ENCODE results near the gene SLC17A9. TPM values are rescaled to one million over a fixed set of nuclear protein-coding genes. Genes with fewer than 3 reads are reported as not detected.

SLC17A9 gene
- total RNA-seq, 1 donor from 2014 or later: 19.5 TPM

DNA sequence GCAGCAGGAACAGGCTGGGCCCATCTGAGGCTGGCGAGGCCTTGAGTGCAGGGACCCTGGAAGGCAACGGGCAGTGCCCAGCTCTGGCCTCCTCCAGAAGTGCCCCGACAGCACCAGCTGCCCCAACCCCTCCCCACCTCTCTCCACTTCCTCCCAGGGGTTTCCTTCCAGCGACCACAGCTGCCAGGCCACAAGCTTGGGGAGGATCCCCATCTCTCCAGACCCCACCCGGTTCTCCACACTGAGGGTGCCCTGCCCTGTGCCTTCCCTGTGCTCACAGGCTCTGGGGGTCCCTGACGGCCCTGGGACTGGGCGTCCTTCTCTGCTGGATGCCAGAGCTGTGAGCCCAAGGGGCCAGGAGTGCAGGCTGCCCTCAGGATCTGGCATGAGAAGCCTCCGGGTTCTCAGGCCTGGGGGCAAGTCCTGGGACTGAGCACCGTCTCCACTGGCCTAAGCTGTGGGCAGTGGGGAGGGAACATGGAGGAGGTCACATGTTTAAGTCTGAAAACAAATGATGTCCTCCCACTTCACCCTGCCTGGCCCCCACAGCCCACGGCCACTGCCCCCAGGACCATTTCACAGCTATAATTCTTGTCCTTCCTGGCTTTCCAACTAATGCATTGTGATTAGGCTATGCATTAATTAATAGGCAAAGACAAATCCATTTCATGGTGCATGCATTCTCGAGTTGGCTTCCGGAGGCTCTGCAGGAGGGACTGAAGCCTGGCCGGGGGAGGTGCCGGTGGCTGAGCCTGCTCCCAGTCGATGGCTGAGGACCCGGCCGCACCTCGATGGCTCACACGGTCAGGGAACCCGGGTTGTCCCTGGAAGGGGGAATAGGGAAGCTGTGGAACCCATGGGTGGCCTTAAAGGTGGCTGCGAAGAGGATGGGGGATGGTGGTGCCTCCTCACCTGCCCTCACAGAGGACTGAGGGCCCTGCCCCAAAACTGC lies 29.9 kb downstream of the SLC17A9 start:
- TF ChIP-seq, protein P1, sequence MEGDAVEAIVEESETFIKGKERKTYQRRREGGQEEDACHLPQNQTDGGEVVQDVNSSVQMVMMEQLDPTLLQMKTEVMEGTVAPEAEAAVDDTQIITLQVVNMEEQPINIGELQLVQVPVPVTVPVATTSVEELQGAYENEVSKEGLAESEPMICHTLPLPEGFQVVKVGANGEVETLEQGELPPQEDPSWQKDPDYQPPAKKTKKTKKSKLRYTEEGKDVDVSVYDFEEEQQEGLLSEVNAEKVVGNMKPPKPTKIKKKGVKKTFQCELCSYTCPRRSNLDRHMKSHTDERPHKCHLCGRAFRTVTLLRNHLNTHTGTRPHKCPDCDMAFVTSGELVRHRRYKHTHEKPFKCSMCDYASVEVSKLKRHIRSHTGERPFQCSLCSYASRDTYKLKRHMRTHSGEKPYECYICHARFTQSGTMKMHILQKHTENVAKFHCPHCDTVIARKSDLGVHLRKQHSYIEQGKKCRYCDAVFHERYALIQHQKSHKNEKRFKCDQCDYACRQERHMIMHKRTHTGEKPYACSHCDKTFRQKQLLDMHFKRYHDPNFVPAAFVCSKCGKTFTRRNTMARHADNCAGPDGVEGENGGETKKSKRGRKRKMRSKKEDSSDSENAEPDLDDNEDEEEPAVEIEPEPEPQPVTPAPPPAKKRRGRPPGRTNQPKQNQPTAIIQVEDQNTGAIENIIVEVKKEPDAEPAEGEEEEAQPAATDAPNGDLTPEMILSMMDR (conservative IDR thresholded peaks at IDR 0.05; ENCODE audit: low read depth, low read length): no peak
- no peak for DNase-seq (ENCODE audit: low read depth)
- H3K4me3 ChIP-seq (ENCODE audit: low read depth, low read length): no peak overlapping the region

DNA sequence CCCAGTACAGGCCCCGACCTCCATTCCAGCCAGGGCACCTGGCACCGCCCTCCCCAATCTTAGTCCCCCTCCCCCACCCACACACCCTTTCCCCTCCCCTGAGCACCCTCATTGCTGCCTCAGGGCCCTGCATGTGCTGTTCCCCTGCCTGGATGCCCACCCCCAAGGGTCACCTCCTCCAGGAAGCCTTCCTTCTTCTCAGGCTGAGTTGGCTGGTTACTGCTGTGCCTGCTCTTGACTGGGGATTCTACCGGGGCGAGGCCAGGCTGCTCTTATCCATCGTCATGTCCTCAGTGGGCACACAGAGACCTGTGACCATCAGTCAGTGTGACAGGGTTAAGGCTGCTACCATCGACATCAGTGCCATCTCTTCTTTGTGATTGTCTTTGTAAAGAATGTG lies 30.7 kb downstream of the SLC17A9 start:
- H3K4me3 ChIP-seq (ENCODE audit: low read depth, low read length): no peak overlapping the region
- TF ChIP-seq, protein P1 (conservative IDR thresholded peaks at IDR 0.05; ENCODE audit: low read depth, low read length): no peak
- DNase-seq (ENCODE audit: low read depth): no peak

DNA sequence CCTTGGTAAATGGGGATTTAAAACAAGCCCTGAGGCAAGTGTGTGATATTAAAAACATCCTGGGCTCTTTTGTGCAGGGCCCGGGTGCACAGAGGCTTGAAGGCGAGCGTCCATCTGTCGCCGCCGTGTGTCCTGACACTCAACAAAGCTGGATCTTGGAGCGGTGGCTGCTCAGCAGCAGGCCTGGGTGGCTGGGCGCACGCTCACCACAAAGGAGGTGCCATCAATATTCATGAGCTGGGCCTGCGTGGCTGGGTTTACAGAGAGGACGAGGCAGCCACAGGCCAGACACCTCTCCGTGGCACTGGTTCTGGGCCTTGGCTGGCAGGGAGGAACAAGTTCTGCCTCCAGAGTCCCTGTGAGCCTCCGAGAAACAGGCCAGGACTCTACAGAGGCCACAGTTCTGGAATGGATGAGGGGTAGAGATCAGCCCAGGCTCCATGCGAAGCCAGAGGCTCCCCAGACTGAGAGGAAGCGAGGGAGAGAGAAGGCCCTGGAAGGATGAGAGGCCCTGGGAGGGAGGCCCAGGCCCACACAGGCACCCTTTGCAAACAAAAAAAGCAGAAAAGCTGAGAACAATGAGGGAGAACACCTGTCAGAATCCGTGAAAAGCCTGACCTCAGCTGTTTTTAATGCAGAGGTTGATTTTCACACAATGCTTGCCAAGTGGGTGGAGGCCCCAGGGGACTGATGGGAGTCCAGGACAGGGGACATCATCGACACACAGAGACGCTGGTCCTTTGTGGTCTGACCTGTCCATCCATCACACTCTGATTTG lies 32.3 kb downstream of the SLC17A9 start:
- no peak overlapping the region for H3K4me3 ChIP-seq (ENCODE audit: low read depth, low read length)

DNA sequence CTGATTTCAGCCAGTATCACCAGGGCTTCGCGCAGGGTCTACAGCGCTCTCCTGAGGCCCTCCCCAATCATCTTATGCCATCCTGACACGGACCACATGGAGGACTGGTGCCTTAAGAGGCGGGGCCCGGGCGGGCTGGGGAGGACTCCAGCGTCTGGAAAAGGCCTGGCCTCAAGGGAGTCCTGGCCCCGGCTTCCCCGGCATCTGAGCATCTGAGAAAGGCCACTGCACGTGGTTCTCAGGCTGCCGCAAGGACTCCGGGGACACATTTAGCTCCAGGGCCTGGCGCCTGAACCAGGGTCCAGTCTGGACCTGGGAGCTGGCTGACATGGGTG lies 32.9 kb downstream of the SLC17A9 start:
- DNase-seq (ENCODE audit: low read depth): no peak
- TF ChIP-seq, protein P1 (conservative IDR thresholded peaks at IDR 0.05; ENCODE audit: low read depth, low read length): no peak
- no peak overlapping the region for H3K4me3 ChIP-seq (ENCODE audit: low read depth, low read length)

More for the DNA sequence above, 32.3 kb downstream of the SLC17A9 start:
- TF ChIP-seq, protein P1 (conservative IDR thresholded peaks at IDR 0.05; ENCODE audit: low read depth, low read length): no peak
- DNase-seq (ENCODE audit: low read depth): no peak

DNA sequence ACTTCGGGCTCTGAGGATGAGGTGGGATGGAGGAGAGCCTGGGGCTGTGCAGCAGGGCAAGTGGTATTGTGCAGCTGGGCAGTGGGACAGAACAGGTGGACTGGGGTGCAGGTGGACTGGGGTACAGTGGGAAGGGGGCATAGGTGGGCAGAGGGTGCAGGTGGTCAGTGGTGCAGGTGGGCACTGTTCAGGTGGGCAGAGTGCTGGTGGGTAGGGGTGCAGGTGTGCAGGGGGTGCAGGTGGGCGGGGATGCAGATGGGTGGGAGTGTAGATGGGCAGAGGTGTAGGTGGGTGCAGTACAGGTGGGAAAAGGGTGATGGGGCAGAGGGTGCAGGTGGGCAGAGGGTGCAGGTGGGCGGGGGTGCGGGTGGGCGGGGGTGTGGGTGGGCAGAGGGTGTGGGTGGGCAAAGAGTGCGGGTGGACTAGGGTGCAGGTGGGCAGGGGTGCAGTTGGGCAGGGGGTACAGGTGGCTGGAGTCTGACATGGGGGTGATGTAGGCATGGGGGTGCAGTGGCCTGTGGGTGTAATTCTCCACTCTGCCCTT lies 33.8 kb downstream of the SLC17A9 start:
- TF ChIP-seq, protein P1 (conservative IDR thresholded peaks at IDR 0.05; ENCODE audit: low read depth, low read length): no peak
- no peak for DNase-seq (ENCODE audit: low read depth)
- H3K4me3 ChIP-seq (ENCODE audit: low read depth, low read length): no peak overlapping the region

DNA sequence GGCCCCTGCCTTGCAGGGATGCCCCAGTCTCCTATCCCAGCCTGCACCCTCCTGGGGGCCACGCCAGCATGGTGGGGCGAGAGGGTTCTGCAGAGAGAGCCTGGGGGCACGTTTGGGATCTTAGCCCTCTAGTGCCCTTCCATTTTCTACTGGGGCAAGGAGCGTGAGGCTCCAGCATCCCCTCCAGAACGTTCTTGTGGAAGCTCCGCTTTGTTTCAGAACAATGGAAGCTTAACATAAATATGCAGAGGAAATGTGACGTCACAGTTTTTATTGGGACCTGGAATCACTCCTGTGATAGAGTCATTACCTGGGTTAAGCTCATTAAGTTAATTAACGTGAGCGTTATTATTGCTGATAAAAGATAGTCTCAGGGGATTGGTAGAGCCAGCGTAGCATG lies 34.6 kb downstream of the SLC17A9 start:
- TF ChIP-seq, protein P1 (conservative IDR thresholded peaks at IDR 0.05; ENCODE audit: low read depth, low read length): no peak
- no peak overlapping the region for H3K4me3 ChIP-seq (ENCODE audit: low read depth, low read length)
- no peak for DNase-seq (ENCODE audit: low read depth)

Data from epithelial cell of proximal tubule (primary cell).